NCI-H1105 (cell line): Measurements from ENCODE around the gene ARNT2.
"Not testable (repeated sequence)": the region's sequence is repeated elsewhere in the genome, so short reads cannot be mapped to it uniquely, and the experiment has no call there.

Experiments used
- DNase-seq: peaks from one replicate; lab custom pipeline; 2025; lab: John Stamatoyannopoulos, UW

The ARNT2 gene

DNA sequence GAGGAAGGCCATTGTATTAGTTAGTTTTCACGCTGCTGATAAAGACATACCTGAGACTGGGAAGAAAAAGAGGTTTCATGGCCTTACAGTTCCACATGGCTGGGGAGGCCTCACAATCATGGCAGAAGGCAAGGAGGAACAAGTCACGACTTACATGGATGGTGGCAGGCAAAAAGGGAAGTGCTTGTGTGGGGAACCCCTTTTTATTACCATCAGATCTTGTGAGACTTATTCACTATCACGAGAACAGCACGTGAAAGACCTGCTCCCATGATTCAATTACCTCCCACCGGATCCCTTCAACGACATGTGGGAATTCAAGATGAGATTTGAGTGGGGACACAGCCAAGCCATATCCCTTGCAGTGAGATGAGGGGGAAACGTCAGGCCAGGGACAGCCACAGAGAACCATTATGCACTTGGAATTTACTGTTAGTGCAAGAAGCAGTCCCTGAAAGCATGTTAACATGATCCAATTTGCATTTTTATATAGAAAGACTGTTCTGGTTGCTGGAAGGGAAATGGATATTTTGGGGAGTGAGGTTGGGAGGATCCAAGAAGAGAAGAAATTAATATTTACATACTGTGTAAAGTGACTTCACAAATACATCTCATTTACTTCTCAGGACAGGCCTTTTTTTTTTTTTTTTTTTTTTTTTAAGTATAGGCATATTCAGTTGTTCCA is 87.1 kb downstream of the ARNT2 start:
- DNase-seq = no peak

DNA sequence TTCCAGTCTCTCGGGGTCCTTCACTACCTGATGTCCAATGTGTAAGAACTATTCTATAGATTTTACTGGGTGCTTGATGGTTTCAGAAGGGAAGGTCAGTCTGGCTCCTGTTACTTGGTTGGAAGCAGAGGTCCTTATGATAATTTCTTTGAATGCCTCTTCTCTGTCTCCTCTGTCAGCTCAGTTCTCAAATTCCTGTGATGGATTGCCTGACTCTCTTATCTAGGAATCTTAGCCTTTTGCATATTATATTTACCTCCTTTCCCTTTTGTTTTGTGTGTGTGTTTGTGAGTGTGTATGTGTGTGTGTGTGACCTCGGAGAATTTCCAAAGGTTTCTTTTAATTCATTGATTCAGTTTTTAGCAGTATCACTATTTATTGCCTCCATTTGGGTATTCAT is 88.2 kb downstream of the ARNT2 start:
- no peak for DNase-seq

GRCh38 chr15:80492874-80493273 is 88.7 kb downstream of the ARNT2 start:
- no peak for DNase-seq

- no peak for DNase-seq
Measured at GRCh38 chr15:80494351-80494751, 90.2 kb downstream of the ARNT2 start.

GRCh38 chr15:80494756-80495155 is 90.6 kb downstream of the ARNT2 start:
- DNase-seq = no peak

DNA sequence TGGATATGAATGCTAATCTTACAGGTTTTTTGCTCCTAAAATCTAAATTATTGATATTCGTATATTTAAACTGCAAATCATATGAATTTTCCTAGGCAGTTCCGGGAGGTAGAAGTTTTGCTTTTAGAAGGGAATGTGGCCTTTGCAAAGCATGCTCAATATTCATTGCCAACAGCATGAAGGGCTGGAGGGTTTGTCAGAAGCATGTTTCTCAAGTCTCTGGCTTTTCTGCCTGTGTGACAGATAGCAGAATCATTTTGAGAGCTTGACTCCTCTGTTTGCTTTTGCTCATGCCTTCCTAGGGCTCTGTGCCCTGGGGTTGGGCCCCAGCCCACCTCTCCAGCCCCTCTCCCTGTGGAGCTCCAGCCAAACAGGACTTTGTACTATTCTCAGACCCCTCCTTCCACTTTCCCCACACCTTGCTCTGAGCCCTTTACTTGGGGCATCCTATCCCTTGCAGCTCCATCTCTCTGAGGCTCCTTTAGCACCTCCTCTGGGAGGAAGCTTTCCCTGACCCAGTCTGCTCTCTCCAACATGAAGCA is 91.3 kb downstream of the ARNT2 start:
- no peak for DNase-seq

GRCh38 chr15:80496096-80496495 is 91.9 kb downstream of the ARNT2 start:
- no peak for DNase-seq

GRCh38 chr15:80497221-80497620 is 93.0 kb downstream of the ARNT2 start:
- DNase-seq = no peak

DNA sequence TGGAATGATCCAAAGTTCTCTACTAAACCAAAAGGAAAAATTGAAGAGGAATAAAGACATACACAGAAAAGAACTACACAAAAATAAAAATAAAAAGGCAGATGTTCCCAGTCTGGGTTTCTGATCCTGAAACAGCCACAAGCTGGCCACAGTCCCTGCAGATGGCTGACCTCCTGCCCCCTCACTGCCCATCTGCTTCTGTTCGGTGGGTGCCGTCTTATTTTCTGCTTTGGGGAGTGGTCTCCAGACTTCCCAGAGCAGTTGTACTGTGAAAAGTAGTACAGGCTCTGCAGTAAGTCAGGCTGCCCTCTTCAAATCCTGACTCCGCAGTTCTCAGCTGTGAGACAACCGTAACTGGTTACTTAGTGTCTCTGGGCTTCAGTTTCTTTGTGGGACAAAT is 94.5 kb downstream of the ARNT2 start:
- no peak for DNase-seq

DNA sequence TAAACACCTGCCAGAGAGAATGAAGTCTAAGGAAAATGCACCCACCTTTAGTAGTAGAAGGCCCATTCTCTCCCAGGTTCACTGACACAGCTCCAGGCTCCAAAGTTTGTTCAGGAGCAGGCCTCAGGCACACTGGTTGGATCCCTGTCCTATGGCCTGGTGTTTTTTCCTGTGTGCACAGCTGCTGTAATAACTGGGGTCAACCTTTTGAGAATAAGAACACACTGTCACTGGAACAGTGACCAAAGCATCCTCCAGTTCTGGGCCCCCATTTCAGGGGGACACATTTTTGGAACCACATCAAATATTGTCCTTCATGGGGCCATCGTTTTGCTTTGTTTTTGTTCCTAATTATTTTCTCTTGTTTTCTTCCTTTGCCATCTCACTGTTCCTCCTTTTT is 95.8 kb downstream of the ARNT2 start:
- DNase-seq = no peak

GRCh38 chr15:80501476-80501875 is 97.3 kb downstream of the ARNT2 start:
- no peak for DNase-seq

DNA sequence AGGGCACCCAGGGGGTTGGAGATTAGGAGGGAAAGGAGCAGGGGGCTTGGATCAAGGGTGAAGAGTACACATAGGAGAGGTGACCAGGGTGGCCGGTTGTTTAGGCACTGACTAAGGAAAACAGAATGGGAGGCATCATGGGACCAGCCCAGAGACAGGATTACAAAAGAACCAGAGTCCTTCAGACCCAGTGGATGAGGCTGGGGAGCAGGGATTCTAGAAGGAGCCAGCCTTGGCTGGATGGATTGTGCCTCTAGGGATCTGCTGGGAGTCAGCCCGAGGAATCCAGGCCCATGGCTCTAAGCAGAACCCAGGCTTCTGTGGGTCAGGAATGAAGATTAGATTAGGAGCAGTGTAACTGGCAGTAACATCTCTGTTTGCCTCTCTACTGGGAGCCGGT is 98.6 kb downstream of the ARNT2 start:
- no peak for DNase-seq

- no peak for DNase-seq
Measured at GRCh38 chr15:80503319-80503952, 99.3 kb downstream of the ARNT2 start.

- DNase-seq = no peak
Measured at GRCh38 chr15:80504931-80505330, 100.7 kb downstream of the ARNT2 start.

GRCh38 chr15:80506286-80506893 is 102.2 kb downstream of the ARNT2 start:
- no peak for DNase-seq

DNA sequence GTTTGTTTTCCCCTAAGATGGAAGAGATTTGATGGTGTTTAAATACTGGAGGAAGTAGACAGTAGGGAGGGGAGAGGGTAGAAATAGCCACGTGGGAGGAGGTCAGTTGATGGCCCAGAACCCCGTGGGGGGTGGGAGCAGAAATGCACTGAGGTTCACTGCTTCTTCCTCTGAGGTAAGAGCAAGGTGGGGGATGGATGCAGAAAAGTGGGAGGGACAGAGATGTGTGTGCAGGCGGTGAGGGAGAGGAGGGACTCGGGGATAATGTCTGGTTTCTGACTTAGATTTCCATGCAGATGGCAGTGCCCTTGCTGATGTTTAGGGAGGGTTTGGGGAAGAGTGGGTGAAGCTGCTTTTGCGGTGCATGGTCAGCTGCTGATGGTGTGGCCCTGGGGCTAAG is 102.9 kb downstream of the ARNT2 start:
- no peak for DNase-seq

DNA sequence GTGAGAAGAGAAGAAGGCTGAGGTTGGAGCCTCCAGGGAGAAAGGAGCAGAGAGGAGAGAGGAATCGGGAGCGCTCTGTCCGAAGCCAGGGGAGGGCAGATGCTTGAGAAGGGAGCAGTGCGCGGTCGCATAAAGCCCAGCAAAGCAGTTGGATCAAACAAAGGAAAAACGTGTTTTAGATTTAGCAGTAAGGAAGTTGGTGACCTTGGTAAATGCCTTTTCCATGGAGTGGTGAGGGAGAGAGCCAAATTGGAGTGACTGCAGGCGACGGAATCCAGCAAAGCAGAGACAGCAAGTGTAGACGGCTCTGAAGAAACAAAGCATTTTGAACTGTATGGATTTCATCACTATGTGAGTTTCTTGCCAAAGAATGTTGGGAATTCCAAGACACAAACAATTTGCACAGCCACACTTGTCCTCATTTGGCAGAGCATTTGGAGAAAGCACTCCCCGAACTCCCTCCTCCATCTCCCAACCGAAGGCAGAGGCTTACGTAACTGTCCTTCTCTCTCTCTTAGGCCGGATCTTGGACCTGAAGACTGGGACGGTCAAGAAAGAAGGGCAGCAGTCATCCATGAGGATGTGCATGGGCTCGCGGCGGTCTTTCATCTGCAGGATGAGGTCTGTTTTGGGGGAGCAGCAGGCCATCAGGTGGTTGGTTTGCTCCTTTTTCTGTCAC is 103.6 kb downstream of the ARNT2 start:
- no peak for DNase-seq

DNA sequence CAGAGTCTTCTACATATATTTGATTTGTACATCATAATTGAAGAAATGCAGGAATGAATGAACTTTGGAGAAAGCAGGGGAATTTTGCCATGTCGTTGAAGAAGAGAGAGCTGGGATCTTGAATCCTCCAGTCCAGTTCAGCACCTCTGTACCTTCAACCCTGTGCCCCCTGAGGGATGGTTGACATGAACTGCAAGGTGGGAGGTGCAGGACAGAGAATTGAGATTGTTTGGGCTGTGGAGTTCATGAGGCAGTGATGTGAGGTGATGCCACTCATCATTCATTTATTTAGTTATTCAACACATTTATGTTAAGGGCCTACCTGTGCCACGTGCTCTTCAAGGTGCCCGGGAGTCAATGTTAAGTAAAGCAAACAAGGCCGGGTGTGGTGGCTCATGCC is 104.6 kb downstream of the ARNT2 start:
- DNase-seq = no peak

DNA sequence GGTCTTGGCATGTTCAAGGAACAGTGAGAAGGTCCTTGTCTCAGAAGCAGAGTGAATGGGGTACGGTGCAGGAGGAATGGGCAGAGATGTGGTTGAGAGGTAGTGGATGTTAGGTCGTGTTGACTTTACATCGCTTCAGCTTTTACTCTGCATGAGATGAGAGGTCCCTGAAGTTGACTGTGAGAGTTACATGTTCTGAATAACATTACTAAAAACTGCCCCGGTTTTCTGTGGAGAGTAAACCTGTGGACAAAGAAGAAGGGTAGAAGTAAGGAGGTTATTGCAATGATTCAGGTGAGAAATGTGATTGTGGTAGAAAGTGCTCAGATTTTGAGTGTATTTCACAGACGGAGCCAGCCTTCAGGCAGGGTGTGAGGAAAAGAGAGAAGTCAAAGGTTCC is 105.6 kb downstream of the ARNT2 start:
- DNase-seq = no peak

DNA sequence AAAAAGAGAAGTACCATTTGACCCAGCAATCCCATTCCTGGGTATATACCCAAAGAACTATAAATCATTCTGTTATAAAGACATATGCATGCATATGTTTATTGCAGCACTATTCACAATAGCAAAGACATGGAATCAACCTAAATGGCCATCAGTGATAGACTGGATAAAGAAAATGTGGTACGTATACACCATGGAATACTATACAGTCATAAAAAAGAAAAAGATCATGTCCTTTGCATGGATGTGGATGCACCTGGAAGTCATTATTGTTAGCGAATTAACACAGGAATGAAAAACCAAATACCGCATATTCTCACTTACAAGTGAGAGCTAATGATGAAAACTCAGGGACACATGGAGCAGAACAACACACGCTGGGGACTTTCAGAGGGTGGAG is 106.8 kb downstream of the ARNT2 start:
- not testable (repeated sequence) for DNase-seq

- DNase-seq = no peak
Measured at GRCh38 chr15:80512726-80513660, 108.8 kb downstream of the ARNT2 start.
